Fibroblast of mammary gland (primary cell): ENCODE results near the gene OR5C1.

ENCODE experiments used
- DNase-seq: peaks from one replicate; pipeline ENCODE4 v3.0.0-alpha.2; 2010; ENCODE audit warnings: low read depth
- H3K4me3 ChIP-seq: 2 replicates; pipeline ENCODE4 v1.5.1; 2011; ENCODE audit warnings: low read depth, mild to moderate bottlenecking, low read length, moderate library complexity; ENCODE audit not compliant: control insufficient read depth
- CTCF ChIP-seq: conservative IDR thresholded peaks from 2 replicates; pipeline ENCODE4 v1.5.1; 2011; ENCODE audit warnings: low read depth, low read length, inconsistent platforms; ENCODE audit not compliant: control insufficient read depth, insufficient read depth

OR5C1 gene

DNA sequence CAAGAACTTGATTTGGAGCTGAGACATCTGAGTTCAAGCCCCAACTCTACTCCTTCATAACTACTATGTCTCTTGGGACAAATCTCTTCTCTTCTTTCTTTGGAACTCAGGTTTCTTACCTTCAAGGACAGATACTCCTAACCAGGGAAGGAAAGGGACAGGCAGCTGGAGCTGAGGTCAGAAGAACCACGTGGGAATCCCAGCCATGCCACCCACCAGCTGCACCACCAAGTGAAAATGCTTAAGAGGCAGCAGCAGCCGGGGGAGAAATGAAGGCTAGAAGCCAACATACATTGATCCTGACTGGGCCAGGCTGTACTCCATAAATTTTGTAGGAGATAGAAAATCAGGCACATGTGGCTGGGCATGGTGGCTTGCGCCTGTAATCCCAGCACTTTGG lies 9.6 kb upstream of the OR5C1 start:
- DNase-seq: no peak
- TF ChIP-seq CTCF: no peak
- H3K4me3 ChIP-seq: no peak overlapping the region

DNA sequence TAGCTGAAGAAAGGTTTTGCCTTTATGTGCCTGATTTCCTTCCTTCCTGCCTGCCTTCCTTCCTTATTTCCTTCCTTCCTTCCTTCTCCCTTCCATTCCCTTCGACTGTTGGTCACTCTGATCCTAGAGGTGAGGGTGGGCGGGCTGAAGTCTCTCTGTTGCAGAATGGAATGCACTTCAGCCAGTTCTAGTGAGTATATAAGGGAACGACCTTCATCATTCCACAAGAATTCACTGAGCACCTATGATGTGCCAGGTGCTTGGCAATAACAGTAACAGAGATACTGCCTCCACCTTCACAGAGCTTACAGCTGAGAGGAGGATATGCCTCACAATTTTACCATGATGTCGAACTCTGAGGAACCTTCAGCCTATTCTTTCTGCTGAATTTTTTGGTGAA lies 8.7 kb upstream of the OR5C1 start:
- no peak overlapping the region for H3K4me3 ChIP-seq
- DNase-seq: no peak
- TF ChIP-seq CTCF: no peak

GRCh38 chr9:122781671-122782070 lies 7.1 kb upstream of the OR5C1 start:
- no peak for DNase-seq
- TF ChIP-seq CTCF: no peak
- no peak overlapping the region for H3K4me3 ChIP-seq

DNA sequence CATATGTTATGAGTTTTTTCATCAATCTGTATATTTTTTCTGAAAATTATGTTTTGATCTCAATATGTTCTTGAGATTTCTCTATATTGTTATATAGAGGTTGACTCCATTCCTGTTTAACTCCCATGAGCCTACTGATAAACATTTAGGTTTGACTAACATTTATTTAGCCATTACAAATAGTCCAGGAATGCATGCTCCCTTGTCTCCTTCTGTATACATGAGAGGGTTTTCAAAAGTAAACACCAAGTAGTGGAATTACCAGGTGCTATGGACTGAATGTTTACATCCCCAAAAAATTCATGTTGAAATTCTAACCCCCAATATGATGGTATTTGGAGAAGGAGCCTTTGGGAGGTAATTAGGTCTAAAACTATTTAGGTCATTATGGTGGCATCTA lies 3.5 kb upstream of the OR5C1 start:
- no peak for DNase-seq
- no peak for TF ChIP-seq CTCF
- no peak overlapping the region for H3K4me3 ChIP-seq

GRCh38 chr9:122786338-122786737 lies 2.4 kb upstream of the OR5C1 start:
- DNase-seq: no peak
- no peak for TF ChIP-seq CTCF
- no peak overlapping the region for H3K4me3 ChIP-seq

DNA sequence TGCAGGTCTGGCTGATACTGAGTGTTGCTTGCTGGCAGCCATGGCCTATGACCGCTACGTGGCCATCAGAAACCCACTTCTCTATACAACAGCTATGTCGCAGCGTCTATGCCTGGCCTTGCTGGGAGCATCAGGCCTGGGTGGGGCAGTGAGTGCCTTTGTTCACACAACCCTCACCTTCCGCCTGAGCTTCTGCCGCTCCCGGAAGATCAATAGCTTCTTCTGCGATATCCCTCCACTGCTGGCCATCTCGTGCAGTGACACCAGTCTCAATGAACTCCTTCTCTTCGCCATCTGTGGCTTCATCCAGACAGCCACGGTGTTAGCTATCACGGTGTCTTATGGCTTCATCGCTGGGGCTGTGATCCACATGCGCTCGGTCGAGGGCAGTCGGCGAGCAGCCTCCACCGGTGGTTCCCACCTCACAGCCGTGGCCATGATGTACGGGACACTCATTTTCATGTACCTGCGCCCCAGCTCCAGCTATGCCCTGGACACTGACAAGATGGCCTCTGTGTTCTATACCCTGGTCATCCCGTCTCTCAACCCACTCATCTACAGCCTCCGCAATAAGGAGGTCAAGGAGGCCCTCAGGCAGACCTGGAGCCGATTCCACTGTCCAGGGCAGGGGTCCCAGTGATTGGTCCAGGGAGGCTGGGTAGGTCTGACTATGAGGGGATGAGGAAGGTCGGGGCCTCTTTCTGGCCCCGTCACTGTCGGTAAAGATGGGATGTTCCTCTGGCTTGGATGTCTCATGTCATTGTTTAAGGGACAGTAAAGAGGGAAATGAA lies 718 bp downstream of the OR5C1 start:
- DNase-seq: no peak
- TF ChIP-seq CTCF: no peak

More for the DNA sequence above, 718 bp downstream of the OR5C1 start:
- H3K4me3 ChIP-seq: no peak overlapping the region
